K562 (cell line): Measurements from ENCODE around the gene CLNK. TPM values are rescaled to one million over a fixed set of nuclear protein-coding genes. Genes with fewer than 3 reads are reported as not detected.

ENCODE experiments used
- ATAC-seq: fragments of 200-7000 bp; cut with Tn5 transposase; 3 replicates; pipeline ENCODE4 v1.9.1; 2020; ENCODE audit warnings: moderate library complexity
- BruUV-seq: library from RNA; stranded (reverse); fragments of 400-500 nt; replicated peaks from 2 replicates; lab custom pipeline; 2021; lab: Mats Ljungman, UMichigan
- CTCF ChIA-PET: fragments of 300-600 bp; formaldehyde crosslinking; extraction: SDS; loops from one replicate; lab custom pipeline; 2021; ENCODE audit warnings: low intra/inter-chr PET ratio; lab: Yijun Ruan, JAX
- POLR2A ChIA-PET: fragments of 300-600, 350-650 bp; sonication (Branson Sonifier 250); formaldehyde crosslinking; extraction: SDS; loops from one replicate; lab custom pipeline; 2021; ENCODE audit warnings: antibody characterized with exemption, inconsistent platforms; lab: Yijun Ruan, JAX
- DNase-seq, 4 experiments: peaks; one replicate each; pipeline versions ENCODE4 v3.0.0 to v3.0.0-alpha.2; 2011 to 2018; ENCODE audit warnings: low spot score in 3 of 4, mixed read lengths in 3 of 4; ENCODE audit errors: extremely low read depth in 1 of 4
- FAIRE-seq: peaks from 2 replicates; lab custom pipeline; 2011; peaks lifted over from hg19 to GRCh38; lab: Jason Lieb, UNC
- H2AFZ ChIP-seq: 2 replicates; pipeline ENCODE4 v1.6.0; 2011; ENCODE audit warnings: low read depth, low read length, control low read depth, inconsistent platforms
- H3K27ac ChIP-seq: fragments of 200-600 bp; 3 replicates; pipeline ENCODE4 v1.8.0; 2011; ENCODE audit warnings: low read depth, mild to moderate bottlenecking, control low read depth, inconsistent platforms, low read length, moderate library complexity, mixed read lengths; ENCODE audit errors: extremely low read depth
- H3K27me3 ChIP-seq, 2 experiments: fragments of 300-600 bp in 1 of 2; 2 replicates in 1 of 2; 3 replicates in 1 of 2; pipeline versions ENCODE4 v1.6.0 to v1.8.0; 2011; ENCODE audit warnings: inconsistent platforms in 2 of 2, low read length in 2 of 2, mild to moderate bottlenecking in 1 of 2, mixed read lengths in 1 of 2, moderate library complexity in 1 of 2; ENCODE audit not compliant: control insufficient read depth in 2 of 2, insufficient read depth in 2 of 2
- H3K36me3 ChIP-seq: fragments of 300-600 bp; 3 replicates; pipeline ENCODE4 v1.8.0; 2011; ENCODE audit warnings: mild to moderate bottlenecking, low read length, inconsistent platforms; ENCODE audit not compliant: control insufficient read depth, insufficient read depth
- H3K4me1 ChIP-seq, 2 experiments: fragments of 200-600 bp in 1 of 2; replicated peaks in 1 of 2; 2 replicates in 1 of 2; 3 replicates in 1 of 2; pipeline versions ENCODE4 v1.5.1 to v1.8.0; 2011; ENCODE audit warnings: inconsistent platforms in 2 of 2, low read length in 2 of 2, mild to moderate bottlenecking in 1 of 2, mixed read lengths in 1 of 2, moderate library complexity in 1 of 2; ENCODE audit not compliant: control insufficient read depth in 2 of 2, insufficient read depth in 2 of 2
- H3K4me2 ChIP-seq: 2 replicates; pipeline ENCODE4 v1.6.1; 2011; ENCODE audit warnings: low read length, control low read depth, inconsistent platforms, mixed read lengths; ENCODE audit not compliant: insufficient read depth
- H3K4me3 ChIP-seq: fragments of 200-600 bp; sonication (generic), shearing (Covaris generic); 2 replicates; pipeline ENCODE4 v1.5.1; 2016; ENCODE audit warnings: control low read depth, inconsistent platforms
- H3K79me2 ChIP-seq: fragments of 200-600 bp; 3 replicates; pipeline ENCODE4 v1.8.0; 2011; ENCODE audit warnings: low read length, inconsistent platforms; ENCODE audit not compliant: control insufficient read depth, insufficient read depth
- H3K9ac ChIP-seq, 2 experiments: 2 replicates each; pipeline versions ENCODE4 v1.6.0 to v1.6.1; 2011; ENCODE audit warnings: low read depth in 2 of 2, low read length in 2 of 2, control low read depth in 1 of 2, inconsistent platforms in 1 of 2, mild to moderate bottlenecking in 1 of 2, mixed read lengths in 1 of 2; ENCODE audit not compliant: insufficient read depth in 1 of 2
- H3K9me1 ChIP-seq: one replicate; pipeline ENCODE4 v1.6.0; 2011; ENCODE audit warnings: inconsistent platforms, mild to moderate bottlenecking, low read length, moderate library complexity; ENCODE audit not compliant: control insufficient read depth, insufficient read depth
- H3K9me3 ChIP-seq: replicated peaks from 2 replicates; pipeline ENCODE4 v1.5.1; 2011; ENCODE audit warnings: low read depth, low read length, inconsistent platforms; ENCODE audit not compliant: control insufficient read depth, insufficient read depth
- H4K20me1 ChIP-seq: replicated peaks from 2 replicates; pipeline ENCODE4 v1.6.1; 2011; ENCODE audit warnings: low read length, inconsistent platforms, mixed read lengths; ENCODE audit not compliant: control insufficient read depth, insufficient read depth
- EHMT2 ChIP-seq: fragments of 450-650 bp; IDR thresholded peaks from 2 replicates; pipeline ENCODE4 v1.6.1; 2018; ENCODE audit warnings: antibody characterized with exemption
- ESRRA ChIP-seq: fragments of 450-650 bp; IDR thresholded peaks from 2 replicates; pipeline ENCODE4 v1.6.1; 2014; ENCODE audit warnings: low read depth, mild to moderate bottlenecking, moderate library complexity, borderline replicate concordance
- FOSL1 ChIP-seq: fragments of 200-800 bp; sonication (Bioruptor generic); conservative IDR thresholded peaks from 2 replicates; pipeline ENCODE4 v1.6.1; 2016; ENCODE audit warnings: missing genetic modification characterization, missing compliant biosample characterization
- JUND ChIP-seq, 2 experiments: IDR thresholded peaks; 2 replicates in 1 of 2; 3 replicates in 1 of 2; pipeline ENCODE4 v1.6.1; 2011; ENCODE audit warnings: borderline replicate concordance in 2 of 2, low read depth in 2 of 2, low read length in 2 of 2, improper control_type of control experiment in 1 of 2, missing biosample characterization in 1 of 2, missing genetic modification characterization in 1 of 2, missing genetic modification reagents in 1 of 2
- NCOA1 ChIP-seq: fragments of 450-650 bp; IDR thresholded peaks from 2 replicates; pipeline ENCODE4 v1.6.1; 2016; ENCODE audit warnings: low read depth
- NFRKB ChIP-seq: fragments of 450-650 bp; IDR thresholded peaks from 2 replicates; pipeline ENCODE4 v1.6.1; 2016; ENCODE audit warnings: low read depth
- SOX6 ChIP-seq: fragments of 450-650 bp; IDR thresholded peaks from 2 replicates; pipeline ENCODE4 v1.6.1; 2014; ENCODE audit warnings: mild to moderate bottlenecking
- WGBS: fragments of 100-300 bp; shearing (Covaris generic); methylation state at CpG from one replicate; pipeline ENCODE4 v1.1.6; 2016; ENCODE audit warnings: low coverage, mixed read lengths; ENCODE audit not compliant: insufficient coverage; ENCODE audit errors: missing lambda C conversion rate; 5-methylcytosine and 5-hydroxymethylcytosine counted together
- in situ Hi-C: fragments of 300-500 bp; cut with MboI; formaldehyde crosslinking; loops from 4 replicates; pipeline ENCODE4 v1.15.0; 2018; ENCODE audit warnings: inconsistent platforms, mixed read lengths
- intact Hi-C: fragments of 100-400 bp; cut with micrococcal nuclease; formaldehyde crosslinking; loops from 2 replicates; pipeline ENCODE4 v1.14.2; 2022
- polyA plus RNA-seq, 8 experiments: library from polyadenylated mRNA; depleted of rRNA in 4 of 8; stranded (reverse) in 5 of 8; unstranded in 3 of 8; fragments of >200 nt; fragmentation: Nextera tagmentation in 2 of 8; fragmentation: Illumina TruSeq in 1 of 8; extraction: Ambion mirVana in 2 of 8; extraction: Trizol in 1 of 8; gene quantifications; 2 replicates each; pipeline versions ENCODE4 v1.2.1 to v1.2.3, GENCODE V29; 2011 to 2014; ENCODE audit warnings: inconsistent platforms in 1 of 8, missing spikeins in 1 of 8
- total RNA-seq, 7 experiments: library from RNA; depleted of rRNA in 6 of 7; stranded (reverse); fragments of >200 nt in 6 of 7; fragmentation: Illumina TruSeq in 2 of 7; extraction: Trizol in 2 of 7; gene quantifications; 2 replicates each; pipeline versions ENCODE4 v1.2.1 to v1.2.3, GENCODE V29; 2011 to 2021; ENCODE audit warnings: low replicate concordance in 1 of 7
- TF ChIP-seq, protein P1 (sequence below): fragments of 450-650 bp; IDR thresholded peaks from 2 replicates; pipeline ENCODE4 v1.6.1; 2016; ENCODE audit warnings: mild to moderate bottlenecking, moderate library complexity
- TF ChIP-seq, protein P2 (sequence below): fragments of 250-450 bp; sonication (Bioruptor Pico); IDR thresholded peaks from 2 replicates; pipeline ENCODE4 v1.8.0; 2022; ENCODE audit warnings: inconsistent platforms

Gene CLNK
- total and polyA plus RNA-seq, 9 of the 15 experiments (the other 6 are each of a cell fraction or from before 2014, with no cell fraction given) = not detected

DNA sequence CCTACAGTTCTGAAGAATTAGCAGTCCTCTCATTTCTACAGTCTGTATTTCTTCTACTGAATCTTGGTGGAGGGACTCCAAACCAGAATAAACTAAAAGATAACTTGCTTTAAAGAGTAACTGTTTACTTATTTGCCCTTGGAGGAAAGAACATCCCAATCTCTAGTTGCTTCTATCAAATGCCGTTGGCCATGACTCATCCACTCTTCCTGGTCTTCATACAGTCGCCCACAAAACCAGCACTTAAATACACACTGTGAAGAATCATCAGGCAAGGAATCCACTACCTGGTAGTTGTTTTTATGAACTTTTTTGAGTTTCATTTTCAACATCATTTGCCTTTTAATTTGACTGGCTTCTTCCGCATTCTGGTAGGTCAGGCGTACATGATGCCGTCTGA lies 241.6 kb downstream of the CLNK start:
- no peaks in the 10 kb centered on the region for H3K4me1 ChIP-seq
- ATAC-seq = peak; percentile 37
- H3K36me3 ChIP-seq = peaks cover 45% of the 10 kb centered on the region
- no peak overlapping the region for H3K4me2 ChIP-seq
- intact Hi-C loops = no loop called here
- no peak overlapping the region for H3K9ac ChIP-seq
- H3K4me3 ChIP-seq = no peak overlapping the region
- H3K9me1 ChIP-seq = no peaks in the 10 kb centered on the region
- peak in 2 of 4 experiments; percentile 24 to 37 for DNase-seq
- H3K27ac ChIP-seq = peak overlapping the region; percentile 7; the same call in 1 of the 3 replicates
- no TSS peak for BruUV-seq
- peak overlapping the region; percentile 15; the same call in 1 of the 2 replicates for H2AFZ ChIP-seq
- FAIRE-seq = peak; percentile 65
- ChIA-PET CTCF (no interaction called here), POLR2A (interaction anchor here (1.2 to 1.5 kb wide), 2 partner anchors 26 to 69 kb away, joined by 3 read pairs; no protein-coding TSS in a partner anchor)
- no peaks in the 10 kb centered on the region for H4K20me1 ChIP-seq
- H3K27me3 ChIP-seq = no peaks in the 10 kb centered on the region
- 72% methylated on average over 5 of the region's 5 CpGs for WGBS
- H3K9me3 ChIP-seq = peaks cover 17% of the 10 kb centered on the region
- H3K79me2 ChIP-seq = no peaks in the 10 kb centered on the region
- in situ Hi-C loops = no loop called here
- TF ChIP-seq SOX6 = peak; percentile 8; the same call in 1 of the 2 replicates
- peak; percentile 16; the same call in 1 of the 2 replicates for TF ChIP-seq NCOA1
- TF ChIP-seq EHMT2 = peak; percentile 65; the same call in 1 of the 2 replicates
- peak; percentile 74; the same call in 1 of the 2 replicates for TF ChIP-seq JUND (IDR thresholded peaks at IDR 0.05; ENCODE audit: borderline replicate concordance, low read depth, low read length)
- TF ChIP-seq JUND (tag; IDR thresholded peaks at IDR 0.05; ENCODE audit: borderline replicate concordance, low read depth, low read length) = peak; percentile 85
- TF ChIP-seq ESRRA = no peak
- no peak for TF ChIP-seq NFRKB
- peak; percentile 67 for TF ChIP-seq FOSL1 (tag)
- TF ChIP-seq, protein P1, sequence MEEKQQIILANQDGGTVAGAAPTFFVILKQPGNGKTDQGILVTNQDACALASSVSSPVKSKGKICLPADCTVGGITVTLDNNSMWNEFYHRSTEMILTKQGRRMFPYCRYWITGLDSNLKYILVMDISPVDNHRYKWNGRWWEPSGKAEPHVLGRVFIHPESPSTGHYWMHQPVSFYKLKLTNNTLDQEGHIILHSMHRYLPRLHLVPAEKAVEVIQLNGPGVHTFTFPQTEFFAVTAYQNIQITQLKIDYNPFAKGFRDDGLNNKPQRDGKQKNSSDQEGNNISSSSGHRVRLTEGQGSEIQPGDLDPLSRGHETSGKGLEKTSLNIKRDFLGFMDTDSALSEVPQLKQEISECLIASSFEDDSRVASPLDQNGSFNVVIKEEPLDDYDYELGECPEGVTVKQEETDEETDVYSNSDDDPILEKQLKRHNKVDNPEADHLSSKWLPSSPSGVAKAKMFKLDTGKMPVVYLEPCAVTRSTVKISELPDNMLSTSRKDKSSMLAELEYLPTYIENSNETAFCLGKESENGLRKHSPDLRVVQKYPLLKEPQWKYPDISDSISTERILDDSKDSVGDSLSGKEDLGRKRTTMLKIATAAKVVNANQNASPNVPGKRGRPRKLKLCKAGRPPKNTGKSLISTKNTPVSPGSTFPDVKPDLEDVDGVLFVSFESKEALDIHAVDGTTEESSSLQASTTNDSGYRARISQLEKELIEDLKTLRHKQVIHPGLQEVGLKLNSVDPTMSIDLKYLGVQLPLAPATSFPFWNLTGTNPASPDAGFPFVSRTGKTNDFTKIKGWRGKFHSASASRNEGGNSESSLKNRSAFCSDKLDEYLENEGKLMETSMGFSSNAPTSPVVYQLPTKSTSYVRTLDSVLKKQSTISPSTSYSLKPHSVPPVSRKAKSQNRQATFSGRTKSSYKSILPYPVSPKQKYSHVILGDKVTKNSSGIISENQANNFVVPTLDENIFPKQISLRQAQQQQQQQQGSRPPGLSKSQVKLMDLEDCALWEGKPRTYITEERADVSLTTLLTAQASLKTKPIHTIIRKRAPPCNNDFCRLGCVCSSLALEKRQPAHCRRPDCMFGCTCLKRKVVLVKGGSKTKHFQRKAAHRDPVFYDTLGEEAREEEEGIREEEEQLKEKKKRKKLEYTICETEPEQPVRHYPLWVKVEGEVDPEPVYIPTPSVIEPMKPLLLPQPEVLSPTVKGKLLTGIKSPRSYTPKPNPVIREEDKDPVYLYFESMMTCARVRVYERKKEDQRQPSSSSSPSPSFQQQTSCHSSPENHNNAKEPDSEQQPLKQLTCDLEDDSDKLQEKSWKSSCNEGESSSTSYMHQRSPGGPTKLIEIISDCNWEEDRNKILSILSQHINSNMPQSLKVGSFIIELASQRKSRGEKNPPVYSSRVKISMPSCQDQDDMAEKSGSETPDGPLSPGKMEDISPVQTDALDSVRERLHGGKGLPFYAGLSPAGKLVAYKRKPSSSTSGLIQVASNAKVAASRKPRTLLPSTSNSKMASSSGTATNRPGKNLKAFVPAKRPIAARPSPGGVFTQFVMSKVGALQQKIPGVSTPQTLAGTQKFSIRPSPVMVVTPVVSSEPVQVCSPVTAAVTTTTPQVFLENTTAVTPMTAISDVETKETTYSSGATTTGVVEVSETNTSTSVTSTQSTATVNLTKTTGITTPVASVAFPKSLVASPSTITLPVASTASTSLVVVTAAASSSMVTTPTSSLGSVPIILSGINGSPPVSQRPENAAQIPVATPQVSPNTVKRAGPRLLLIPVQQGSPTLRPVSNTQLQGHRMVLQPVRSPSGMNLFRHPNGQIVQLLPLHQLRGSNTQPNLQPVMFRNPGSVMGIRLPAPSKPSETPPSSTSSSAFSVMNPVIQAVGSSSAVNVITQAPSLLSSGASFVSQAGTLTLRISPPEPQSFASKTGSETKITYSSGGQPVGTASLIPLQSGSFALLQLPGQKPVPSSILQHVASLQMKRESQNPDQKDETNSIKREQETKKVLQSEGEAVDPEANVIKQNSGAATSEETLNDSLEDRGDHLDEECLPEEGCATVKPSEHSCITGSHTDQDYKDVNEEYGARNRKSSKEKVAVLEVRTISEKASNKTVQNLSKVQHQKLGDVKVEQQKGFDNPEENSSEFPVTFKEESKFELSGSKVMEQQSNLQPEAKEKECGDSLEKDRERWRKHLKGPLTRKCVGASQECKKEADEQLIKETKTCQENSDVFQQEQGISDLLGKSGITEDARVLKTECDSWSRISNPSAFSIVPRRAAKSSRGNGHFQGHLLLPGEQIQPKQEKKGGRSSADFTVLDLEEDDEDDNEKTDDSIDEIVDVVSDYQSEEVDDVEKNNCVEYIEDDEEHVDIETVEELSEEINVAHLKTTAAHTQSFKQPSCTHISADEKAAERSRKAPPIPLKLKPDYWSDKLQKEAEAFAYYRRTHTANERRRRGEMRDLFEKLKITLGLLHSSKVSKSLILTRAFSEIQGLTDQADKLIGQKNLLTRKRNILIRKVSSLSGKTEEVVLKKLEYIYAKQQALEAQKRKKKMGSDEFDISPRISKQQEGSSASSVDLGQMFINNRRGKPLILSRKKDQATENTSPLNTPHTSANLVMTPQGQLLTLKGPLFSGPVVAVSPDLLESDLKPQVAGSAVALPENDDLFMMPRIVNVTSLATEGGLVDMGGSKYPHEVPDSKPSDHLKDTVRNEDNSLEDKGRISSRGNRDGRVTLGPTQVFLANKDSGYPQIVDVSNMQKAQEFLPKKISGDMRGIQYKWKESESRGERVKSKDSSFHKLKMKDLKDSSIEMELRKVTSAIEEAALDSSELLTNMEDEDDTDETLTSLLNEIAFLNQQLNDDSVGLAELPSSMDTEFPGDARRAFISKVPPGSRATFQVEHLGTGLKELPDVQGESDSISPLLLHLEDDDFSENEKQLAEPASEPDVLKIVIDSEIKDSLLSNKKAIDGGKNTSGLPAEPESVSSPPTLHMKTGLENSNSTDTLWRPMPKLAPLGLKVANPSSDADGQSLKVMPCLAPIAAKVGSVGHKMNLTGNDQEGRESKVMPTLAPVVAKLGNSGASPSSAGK = 0 out of 2 replicates have a peak, but pooled peaks have one; percentile 4
- TF ChIP-seq, protein P2, sequence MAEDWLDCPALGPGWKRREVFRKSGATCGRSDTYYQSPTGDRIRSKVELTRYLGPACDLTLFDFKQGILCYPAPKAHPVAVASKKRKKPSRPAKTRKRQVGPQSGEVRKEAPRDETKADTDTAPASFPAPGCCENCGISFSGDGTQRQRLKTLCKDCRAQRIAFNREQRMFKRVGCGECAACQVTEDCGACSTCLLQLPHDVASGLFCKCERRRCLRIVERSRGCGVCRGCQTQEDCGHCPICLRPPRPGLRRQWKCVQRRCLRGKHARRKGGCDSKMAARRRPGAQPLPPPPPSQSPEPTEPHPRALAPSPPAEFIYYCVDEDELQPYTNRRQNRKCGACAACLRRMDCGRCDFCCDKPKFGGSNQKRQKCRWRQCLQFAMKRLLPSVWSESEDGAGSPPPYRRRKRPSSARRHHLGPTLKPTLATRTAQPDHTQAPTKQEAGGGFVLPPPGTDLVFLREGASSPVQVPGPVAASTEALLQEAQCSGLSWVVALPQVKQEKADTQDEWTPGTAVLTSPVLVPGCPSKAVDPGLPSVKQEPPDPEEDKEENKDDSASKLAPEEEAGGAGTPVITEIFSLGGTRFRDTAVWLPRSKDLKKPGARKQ (CRISPR knock-in tag) = 0 out of 2 replicates have a peak, but pooled peaks have one; percentile 35
